Adipose tissue (tissue), 3 donors: Measurements from ENCODE around the gene TINAGL1. TPM values are rescaled to one million over a fixed set of nuclear protein-coding genes. Genes with fewer than 3 reads are reported as not detected.

ENCODE experiments used
- H3K27ac ChIP-seq: one replicate; pipeline ENCODE4 v1.5.1; 2013; ENCODE audit warnings: low read depth, low read length
- WGBS, 3 donors: extraction: QIAGEN DNeasy Blood & Tissue Kit; methylation state at CpG; one replicate each; pipeline ENCODE4 v1.1.7; 2013; 5-methylcytosine and 5-hydroxymethylcytosine counted together
- polyA plus RNA-seq, 3 donors: library from polyadenylated mRNA; stranded (reverse); fragments of 200-250 nt; gene quantifications; one replicate each; pipeline ENCODE4 v1.2.3, GENCODE V29; 2013
- donor health status: healthy with polysubstance abuse.
- donor health status: Bipolar disorder and iron deficiency.
- donor health status: healthy.

The TINAGL1 gene
- polyA plus RNA-seq, 3 donors, result 33.7 to 190 (median 143) TPM

- WGBS, 3 donors, result 31 to 44% (median 42%) methylated on average over 10 of the region's 10 CpGs
Measured at GRCh38 chr1:31593770-31594632, 17.7 kb downstream of the TINAGL1 start.

GRCh38 chr1:31595836-31596736 is 19.8 kb downstream of the TINAGL1 start:
- 82 to 88% (median 85%) methylated on average over 4 of the region's 4 CpGs for WGBS, 3 donors
- no peak overlapping the region for H3K27ac ChIP-seq

More at GRCh38 chr1:31593770-31594632, 17.7 kb downstream of the TINAGL1 start:
- H3K27ac ChIP-seq, result no peak overlapping the region

DNA sequence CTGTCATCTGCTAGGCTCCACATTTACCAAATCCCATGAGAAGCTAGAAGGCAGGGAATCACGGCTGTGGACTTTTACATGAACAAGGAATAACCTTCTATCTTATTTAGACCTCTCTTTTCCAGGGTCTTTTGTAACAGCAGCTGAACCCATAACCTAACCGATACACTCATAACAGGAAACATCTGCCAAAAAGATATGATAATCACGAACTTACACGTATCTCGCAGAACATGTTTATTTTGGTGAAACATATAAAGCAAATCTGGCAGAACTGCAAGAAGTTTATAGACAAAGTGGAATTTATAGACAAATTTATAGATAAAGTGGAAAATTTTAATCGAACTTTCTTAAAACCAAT is 20.4 kb downstream of the TINAGL1 start:
- WGBS, 3 donors, result 28 to 39% (median 28%) methylated on average over 6 of the region's 6 CpGs

GRCh38 chr1:31598980-31599379 is 22.7 kb downstream of the TINAGL1 start:
- H3K27ac ChIP-seq, result no peak overlapping the region
- 87 to 90% (median 89%) methylated on average over 7 of the region's 7 CpGs for WGBS, 3 donors

More for the DNA sequence above, 20.4 kb downstream of the TINAGL1 start:
- no peak overlapping the region for H3K27ac ChIP-seq

- WGBS, 3 donors, result 75 to 78% (median 76%) methylated on average over 2 of the region's 2 CpGs
- no peak overlapping the region for H3K27ac ChIP-seq
Measured at GRCh38 chr1:31600641-31601040, 24.3 kb downstream of the TINAGL1 start.

- WGBS, 3 donors, result 91 to 97% (median 97%) methylated on average over 2 of the region's 2 CpGs
- no peak overlapping the region for H3K27ac ChIP-seq
Measured at GRCh38 chr1:31602081-31602480, 25.8 kb downstream of the TINAGL1 start.

GRCh38 chr1:31605908-31606427 is 29.7 kb downstream of the TINAGL1 start:
- WGBS, 3 donors, result 77 to 89% (median 89%) methylated on average over 4 of the region's 4 CpGs
- H3K27ac ChIP-seq, result no peak overlapping the region

GRCh38 chr1:31607360-31607759 is 31.0 kb downstream of the TINAGL1 start:
- 86 to 98% (median 93%) methylated on average over 5 of the region's 5 CpGs for WGBS, 3 donors

GRCh38 chr1:31609514-31610118 is 33.3 kb downstream of the TINAGL1 start:
- WGBS, 3 donors, result 5 to 32% (median 8%) methylated on average over 1 of the region's 1 CpG
- no peak overlapping the region for H3K27ac ChIP-seq

More at GRCh38 chr1:31607360-31607759, 31.0 kb downstream of the TINAGL1 start:
- H3K27ac ChIP-seq, result no peak overlapping the region

DNA sequence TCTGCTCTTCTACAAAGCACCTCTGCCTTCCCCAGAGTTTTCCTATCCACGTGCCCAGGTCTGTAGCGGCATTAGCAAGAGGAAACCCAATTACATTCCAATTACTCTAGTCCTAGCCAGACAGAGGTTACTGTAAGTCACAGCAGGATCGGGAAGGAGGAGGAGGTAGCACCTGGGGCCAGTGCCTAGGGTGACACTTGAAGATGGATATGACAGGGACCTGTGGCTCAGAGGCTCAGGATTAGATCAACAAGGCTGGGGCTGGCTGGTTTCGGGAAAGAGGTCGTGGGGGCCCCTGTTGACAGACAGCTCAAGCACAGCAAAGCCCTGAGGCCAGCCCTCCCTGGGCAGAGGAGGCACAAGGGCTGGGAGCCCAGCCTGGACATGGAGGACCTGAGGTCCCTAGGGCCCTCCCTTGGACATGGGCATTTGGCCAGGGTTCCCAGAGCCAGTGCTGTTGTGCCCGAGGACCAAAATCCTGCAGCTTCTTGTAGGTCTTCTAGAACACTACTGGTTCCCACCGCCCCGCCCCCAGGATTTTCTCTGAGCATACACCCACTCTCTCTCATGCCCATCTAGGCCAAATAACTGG is 38.2 kb downstream of the TINAGL1 start:
- no peak overlapping the region for H3K27ac ChIP-seq
- WGBS, 3 donors, result 68 to 84% (median 81%) methylated on average over 8 of the region's 8 CpGs

- no peak overlapping the region for H3K27ac ChIP-seq
- WGBS, 3 donors, result 91 to 96% (median 93%) methylated on average over 6 of the region's 6 CpGs
Measured at GRCh38 chr1:31615414-31615813, 39.1 kb downstream of the TINAGL1 start.

DNA sequence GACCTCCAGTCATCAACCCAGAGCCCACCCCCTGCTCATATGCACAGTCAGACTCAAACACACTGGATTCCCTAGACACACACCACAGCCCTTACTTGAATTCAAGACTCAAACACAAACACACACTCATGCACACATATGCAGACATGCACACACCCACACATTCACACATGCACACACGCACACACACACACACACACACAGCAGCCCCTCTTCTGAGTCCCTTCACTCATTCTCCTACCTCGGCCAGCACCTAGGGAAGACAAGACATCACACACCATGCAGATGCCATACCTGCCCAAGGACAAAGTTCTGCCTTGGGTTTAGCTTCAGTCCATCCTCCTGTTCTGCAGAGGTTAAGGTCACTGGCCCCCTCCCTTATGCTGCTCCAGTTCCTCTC is 39.6 kb downstream of the TINAGL1 start:
- WGBS, 3 donors, result 71 to 78% (median 71%) methylated on average over 2 of the region's 2 CpGs
- H3K27ac ChIP-seq, result no peak overlapping the region

GRCh38 chr1:31617218-31617915 is 41.1 kb downstream of the TINAGL1 start, which contains the start of gene HCRTR1:
Gene HCRTR1, plus strand, starts transcription at chr1:31617689. Its CDS starts 1,504 bp downstream, at chr1:31619193.
- 9 to 12% (median 10%) methylated on average over 40 to 48 of the region's 48 CpGs for WGBS, 3 donors
- no peak within 1 kb of the TSS for H3K27ac ChIP-seq

DNA sequence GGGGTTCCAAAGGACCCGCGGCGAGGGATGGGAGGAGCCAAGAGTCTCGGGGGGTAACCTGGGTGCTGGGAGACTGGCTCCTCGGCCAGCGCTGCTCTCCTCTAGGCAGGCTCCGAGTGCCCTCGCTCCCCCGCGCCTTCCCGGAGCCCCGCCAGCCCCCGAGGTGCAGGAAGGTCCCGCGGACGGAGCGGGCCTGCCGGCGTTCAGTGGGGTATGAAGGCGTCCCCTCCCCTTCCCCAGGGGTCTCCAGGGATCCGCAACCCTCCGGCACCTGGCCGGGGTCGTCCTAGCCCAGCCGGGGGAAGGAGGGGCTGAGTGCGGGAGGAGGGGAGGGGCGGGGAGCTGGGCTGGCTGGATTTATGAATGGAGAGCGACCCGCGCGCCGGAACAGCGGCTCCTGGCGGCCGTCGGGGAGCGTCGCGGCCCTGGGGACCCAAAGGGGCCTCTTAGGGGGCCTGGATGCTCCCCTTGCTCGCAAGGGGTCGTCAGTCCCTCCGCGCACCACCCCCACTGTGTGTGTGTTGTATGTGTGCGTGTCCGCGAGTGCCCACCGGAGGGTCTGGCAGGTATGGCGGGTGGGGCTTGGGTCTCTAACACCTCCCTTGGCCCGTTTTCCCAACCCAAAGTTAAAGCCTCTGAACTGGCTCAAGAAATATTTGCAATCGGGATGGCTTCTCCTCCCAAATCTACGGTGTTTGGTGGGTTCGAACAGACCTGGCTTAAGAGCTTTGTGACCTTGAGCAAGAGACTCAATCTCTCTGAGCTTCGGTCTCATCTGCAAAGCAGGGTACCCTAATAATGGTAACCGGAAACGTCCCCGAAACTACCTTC is 41.8 kb downstream of the TINAGL1 start:
- 12 to 13% (median 13%) methylated on average over 41 to 56 of the region's 56 CpGs for WGBS, 3 donors

GRCh38 chr1:31618916-31619846 is 42.9 kb downstream of the TINAGL1 start:
- 73 to 83% (median 82%) methylated on average over 23 of the region's 23 CpGs for whole genome bisulfite sequencing, 3 donors
- H3K27ac ChIP-seq, result no peak overlapping the region

More for the DNA sequence above, 41.8 kb downstream of the TINAGL1 start:
- no peak overlapping the region for H3K27ac ChIP-seq
